ENCODE measurements around the gene SSBP4. TPM values are rescaled to one million over a fixed set of nuclear protein-coding genes. Genes with fewer than 3 reads are reported as not detected.
A peak's percentile ranks its signal among the peaks of the same experiment; 100 is the strongest.
"Not testable (repeated sequence)": the region's sequence is repeated elsewhere in the genome, so short reads cannot be mapped to it uniquely, and the experiment has no call there.

The SSBP4 gene
- polyA plus RNA-seq, 2 of the 4 experiments (the other 2 are of a cell fraction) = 6.9 to 43.2 TPM

DNA sequence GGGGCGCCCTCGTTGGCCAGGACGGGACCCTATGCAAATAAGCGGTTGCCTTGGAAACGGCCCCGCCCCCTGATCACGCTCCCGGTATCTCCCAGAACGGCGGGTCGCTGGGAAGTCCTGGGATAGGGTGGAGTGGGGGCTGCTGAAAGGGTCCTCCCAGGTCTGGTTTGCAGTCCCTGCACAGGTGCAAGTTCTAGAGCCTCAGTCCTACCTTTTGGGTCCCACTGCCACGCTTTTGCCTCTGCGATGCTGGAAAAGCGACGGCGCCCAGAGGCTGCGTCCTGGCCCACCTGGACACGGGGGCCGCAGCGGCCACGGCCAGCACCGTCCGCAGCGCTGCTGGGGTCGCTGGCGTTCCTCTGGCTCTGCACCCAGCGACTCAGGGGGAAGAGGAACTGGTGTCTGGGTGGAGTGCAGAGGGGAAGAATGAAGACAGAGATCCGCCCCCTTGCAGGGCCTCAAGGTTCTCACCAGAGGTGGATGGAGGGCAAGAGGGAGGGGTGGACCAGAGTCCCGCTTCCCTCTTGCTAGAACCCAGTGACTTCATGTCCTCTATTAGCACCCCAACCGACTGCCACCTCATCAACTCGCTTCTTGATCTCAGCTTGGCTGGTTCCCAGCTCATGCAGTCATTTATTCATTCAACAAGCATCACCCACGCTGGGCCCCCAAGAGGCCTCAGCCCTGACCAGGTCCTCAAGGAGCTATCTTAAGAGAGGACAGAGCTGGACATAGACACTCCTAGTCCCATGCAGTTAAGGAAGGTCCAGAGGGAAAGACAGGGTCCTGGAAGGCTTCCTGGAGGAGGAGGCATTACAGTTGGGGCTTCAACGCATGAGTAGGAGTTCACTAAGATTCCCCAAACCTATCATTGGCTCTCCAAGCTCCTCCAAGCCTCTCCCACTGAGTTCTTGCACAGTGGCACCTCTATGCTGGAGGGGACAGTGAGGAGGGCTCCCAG lies 21.7 kb upstream of the SSBP4 start, which contains the start of gene LRRC25:
LRRC25 (minus strand) TSS at position 381 of the 961 bp plus-strand sequence. CDS start 659 bp downstream, outside the sequence.
- H3K27ac ChIP-seq = peak within 1 kb of the TSS in 1 of 2 experiments; percentile 91; a peak in 3 of 6 replicates
- FAIRE-seq (no peak), DNase-seq (ENCODE audit: low read depth in 1 of 2, low spot score in 1 of 2) (no peak), ATAC-seq (no peak)
- WGBS (ENCODE audit: missing lambda C conversion rate) = 67% methylated on average over 26 of the region's 33 CpGs
- no peak within 1 kb of the TSS for H3K4me3 ChIP-seq
- ChIA-PET POLR2A (no interaction called here), CTCF (interaction anchor here (1.2 to 7.5 kb wide), 5 partner anchors 10 to 64 kb away, joined by 3 to 85 read pairs (median 8); no protein-coding TSS in a partner anchor)
- H3K4me1 ChIP-seq = peaks cover 31% of the 10 kb centered on the region
- TF ChIP-seq CBX8 (IDR thresholded peaks at IDR 0.05) (no peak), ZFP36 (IDR thresholded peaks at IDR 0.05; ENCODE audit: borderline replicate concordance, partially characterized antibody) (peak; percentile 92), RNF2 (IDR thresholded peaks at IDR 0.05; ENCODE audit: borderline replicate concordance, low read depth) (no peak), MAFK (IDR thresholded peaks at IDR 0.05; ENCODE audit: partially characterized antibody) (no peak)
- TF ChIP-seq, protein P1, sequence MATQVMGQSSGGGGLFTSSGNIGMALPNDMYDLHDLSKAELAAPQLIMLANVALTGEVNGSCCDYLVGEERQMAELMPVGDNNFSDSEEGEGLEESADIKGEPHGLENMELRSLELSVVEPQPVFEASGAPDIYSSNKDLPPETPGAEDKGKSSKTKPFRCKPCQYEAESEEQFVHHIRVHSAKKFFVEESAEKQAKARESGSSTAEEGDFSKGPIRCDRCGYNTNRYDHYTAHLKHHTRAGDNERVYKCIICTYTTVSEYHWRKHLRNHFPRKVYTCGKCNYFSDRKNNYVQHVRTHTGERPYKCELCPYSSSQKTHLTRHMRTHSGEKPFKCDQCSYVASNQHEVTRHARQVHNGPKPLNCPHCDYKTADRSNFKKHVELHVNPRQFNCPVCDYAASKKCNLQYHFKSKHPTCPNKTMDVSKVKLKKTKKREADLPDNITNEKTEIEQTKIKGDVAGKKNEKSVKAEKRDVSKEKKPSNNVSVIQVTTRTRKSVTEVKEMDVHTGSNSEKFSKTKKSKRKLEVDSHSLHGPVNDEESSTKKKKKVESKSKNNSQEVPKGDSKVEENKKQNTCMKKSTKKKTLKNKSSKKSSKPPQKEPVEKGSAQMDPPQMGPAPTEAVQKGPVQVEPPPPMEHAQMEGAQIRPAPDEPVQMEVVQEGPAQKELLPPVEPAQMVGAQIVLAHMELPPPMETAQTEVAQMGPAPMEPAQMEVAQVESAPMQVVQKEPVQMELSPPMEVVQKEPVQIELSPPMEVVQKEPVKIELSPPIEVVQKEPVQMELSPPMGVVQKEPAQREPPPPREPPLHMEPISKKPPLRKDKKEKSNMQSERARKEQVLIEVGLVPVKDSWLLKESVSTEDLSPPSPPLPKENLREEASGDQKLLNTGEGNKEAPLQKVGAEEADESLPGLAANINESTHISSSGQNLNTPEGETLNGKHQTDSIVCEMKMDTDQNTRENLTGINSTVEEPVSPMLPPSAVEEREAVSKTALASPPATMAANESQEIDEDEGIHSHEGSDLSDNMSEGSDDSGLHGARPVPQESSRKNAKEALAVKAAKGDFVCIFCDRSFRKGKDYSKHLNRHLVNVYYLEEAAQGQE (IDR thresholded peaks at IDR 0.05) = no peak
- TF ChIP-seq, protein P2, sequence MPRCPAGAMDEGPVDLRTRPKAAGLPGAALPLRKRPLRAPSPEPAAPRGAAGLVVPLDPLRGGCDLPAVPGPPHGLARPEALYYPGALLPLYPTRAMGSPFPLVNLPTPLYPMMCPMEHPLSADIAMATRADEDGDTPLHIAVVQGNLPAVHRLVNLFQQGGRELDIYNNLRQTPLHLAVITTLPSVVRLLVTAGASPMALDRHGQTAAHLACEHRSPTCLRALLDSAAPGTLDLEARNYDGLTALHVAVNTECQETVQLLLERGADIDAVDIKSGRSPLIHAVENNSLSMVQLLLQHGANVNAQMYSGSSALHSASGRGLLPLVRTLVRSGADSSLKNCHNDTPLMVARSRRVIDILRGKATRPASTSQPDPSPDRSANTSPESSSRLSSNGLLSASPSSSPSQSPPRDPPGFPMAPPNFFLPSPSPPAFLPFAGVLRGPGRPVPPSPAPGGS (IDR thresholded peaks at IDR 0.05) = no peak
- no peaks in the 10 kb centered on the region for H3K9me3 ChIP-seq
- no peak within 1 kb of the TSS for H3K4me2 ChIP-seq

DNA sequence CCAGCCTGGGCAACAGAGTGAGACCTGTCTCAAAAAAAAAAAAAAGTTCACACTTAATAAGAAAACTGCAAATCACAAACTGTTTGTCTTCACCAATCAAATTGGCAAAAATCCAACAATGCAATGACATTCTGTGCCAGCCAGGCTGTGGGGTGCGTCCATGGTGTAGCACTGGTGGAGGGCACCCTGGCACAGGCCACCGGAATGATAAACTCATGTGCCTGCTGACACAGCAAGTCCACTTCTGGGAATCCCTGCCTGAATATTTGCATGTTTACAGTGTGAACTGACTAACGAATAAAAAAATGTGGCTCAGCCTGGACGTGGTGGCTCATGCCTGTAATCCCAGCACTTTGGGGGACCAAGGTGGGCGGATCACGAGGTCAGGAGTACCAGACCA lies 20.2 kb upstream of the SSBP4 start:
- TF ChIP-seq MAFK (IDR thresholded peaks at IDR 0.05; ENCODE audit: partially characterized antibody) (peak; percentile 73), SMC3 (IDR thresholded peaks at IDR 0.05) (no peak)
- ChIA-PET POLR2A (no interaction called here), CTCF (interaction anchor here (2.1 to 7.5 kb wide), 3 partner anchors 11 to 50 kb away, joined by 17 to 85 read pairs (median 21); no protein-coding TSS in a partner anchor)
- no peak for FAIRE-seq
- Histone ChIP-seq H3K4me3 (no peak overlapping the region), H3K4me1 (peaks cover 39% of the 10 kb centered on the region), H3K4me2 (peak overlapping the region; percentile 1; the same call in 1 of the 3 replicates), H3K27ac (peak overlapping the region in 1 of 2 experiments; percentile 91; a peak in 3 of 6 replicates), H3K9me3 (no peaks in the 10 kb centered on the region)
- 24% methylated on average over 3 of the region's 6 CpGs for WGBS (ENCODE audit: missing lambda C conversion rate)
- peak in 1 of 2 experiments; percentile 38 for DNase-seq (ENCODE audit: low read depth in 1 of 2, low spot score in 1 of 2)
- ATAC-seq = no peak

DNA sequence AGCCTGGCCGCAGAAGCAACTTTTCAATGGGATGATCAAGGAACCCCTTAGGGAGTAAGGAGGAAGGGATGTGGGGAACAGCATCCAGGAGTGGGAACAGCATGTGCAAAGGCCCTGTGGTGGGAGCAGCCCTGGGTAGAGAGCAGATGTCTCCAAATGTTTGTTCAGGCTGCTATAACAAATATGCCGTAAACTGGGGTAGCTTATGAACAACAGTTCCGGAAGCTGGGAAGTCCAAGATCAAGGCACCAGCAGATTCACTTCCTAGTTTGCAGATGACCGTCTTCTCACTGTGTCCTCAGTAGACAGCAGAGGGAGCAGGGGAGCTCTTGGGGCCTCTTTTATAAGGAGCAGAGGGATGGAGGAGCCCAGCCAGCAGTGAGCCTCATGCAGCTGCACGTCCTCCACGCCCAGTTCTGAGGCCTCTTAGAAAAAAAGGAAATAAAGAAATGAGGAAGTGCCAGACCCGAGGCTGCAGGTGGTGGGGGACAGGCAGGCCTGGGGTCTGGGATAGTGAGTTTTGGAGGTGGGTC lies 17.6 kb upstream of the SSBP4 start:
- peak overlapping the region; percentile 83 to 91 for H3K27ac ChIP-seq
- no peak overlapping the region for H3K4me3 ChIP-seq

DNA sequence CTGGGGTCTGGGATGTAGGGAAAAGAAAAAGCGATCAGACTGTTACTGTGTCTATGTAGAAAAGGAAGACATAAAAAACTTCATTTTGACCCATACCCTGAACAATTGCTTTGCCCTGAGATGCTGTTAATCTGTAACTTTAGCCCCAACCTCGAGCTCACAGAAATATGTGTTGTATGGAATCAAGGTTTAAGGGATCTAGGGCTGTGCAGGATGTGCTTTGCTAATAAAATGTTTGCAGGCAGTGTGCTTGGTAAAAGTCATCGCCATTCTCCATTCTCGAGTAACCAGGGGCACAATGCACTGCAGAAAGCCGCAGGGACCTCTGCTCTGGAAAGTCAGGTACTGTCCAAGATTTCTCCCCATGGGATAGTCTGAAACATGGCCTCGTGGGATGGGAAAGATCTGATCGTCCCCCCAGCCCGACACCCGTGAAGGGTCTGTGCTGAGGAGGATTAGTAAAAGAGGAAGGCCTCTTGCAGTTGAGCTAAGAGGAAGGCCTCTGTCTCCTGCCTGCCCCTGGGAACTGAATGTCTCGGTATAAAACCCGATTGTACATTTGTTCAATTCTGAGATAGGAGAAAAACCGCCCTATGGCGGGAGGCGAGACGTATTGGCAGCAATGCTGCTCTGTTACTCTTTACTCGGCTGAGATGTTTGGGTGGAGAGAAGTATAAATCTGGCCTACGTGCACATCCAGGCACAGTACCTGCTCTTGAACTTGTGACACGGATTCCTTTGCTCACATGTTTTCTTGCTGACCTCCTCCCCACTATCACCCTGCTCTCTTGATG lies 16.5 kb upstream of the SSBP4 start:
- H3K9me3 ChIP-seq; DNase-seq (ENCODE audit: low read depth in 1 of 2, low spot score in 1 of 2); POLR2A ChIA-PET; FAIRE-seq; H3K4me3 ChIP-seq; ATAC-seq: not testable (repeated sequence)
- H3K4me2 ChIP-seq = peak overlapping the region; percentile 71
- peak overlapping the region; percentile 83 to 91 for H3K27ac ChIP-seq
- peaks cover 39% of the 10 kb centered on the region for H3K4me1 ChIP-seq
- WGBS (ENCODE audit: missing lambda C conversion rate) = 59% methylated on average over 18 of the region's 18 CpGs
- CTCF ChIA-PET = interaction anchor here (0.9 to 7.5 kb wide), 5 partner anchors 10 to 123 kb away, joined by 3 to 85 read pairs (median 6); no protein-coding TSS in a partner anchor

More for the DNA sequence above, 17.6 kb upstream of the SSBP4 start:
- FAIRE-seq (no peak), DNase-seq (ENCODE audit: low read depth in 1 of 2, low spot score in 1 of 2) (peak in 1 of 2 experiments; percentile 85), ATAC-seq (peak; percentile 91 to 94)
- TF ChIP-seq SMC3 (IDR thresholded peaks at IDR 0.05) = peak; percentile 39; the same call in 2 of the 3 replicates
- no peak for TF ChIP-seq KDM5A (IDR thresholded peaks at IDR 0.05)
- peak; percentile 29 to 34; a peak in 3 of 5 replicates for TF ChIP-seq RAD21 (conservative IDR thresholded peaks at IDR 0.05 in 1 of 2, IDR thresholded peaks at IDR 0.05 in 1 of 2)
- TF ChIP-seq, protein P3, sequence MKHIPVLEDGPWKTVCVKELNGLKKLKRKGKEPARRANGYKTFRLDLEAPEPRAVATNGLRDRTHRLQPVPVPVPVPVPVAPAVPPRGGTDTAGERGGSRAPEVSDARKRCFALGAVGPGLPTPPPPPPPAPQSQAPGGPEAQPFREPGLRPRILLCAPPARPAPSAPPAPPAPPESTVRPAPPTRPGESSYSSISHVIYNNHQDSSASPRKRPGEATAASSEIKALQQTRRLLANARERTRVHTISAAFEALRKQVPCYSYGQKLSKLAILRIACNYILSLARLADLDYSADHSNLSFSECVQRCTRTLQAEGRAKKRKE (CRISPR knock-in tag; IDR thresholded peaks at IDR 0.05; ENCODE audit: low read depth) = no peak
- TF ChIP-seq HEYL (CRISPR knock-in tag; IDR thresholded peaks at IDR 0.05) = no peak
- TF ChIP-seq TFCP2L1 (CRISPR knock-in tag; IDR thresholded peaks at IDR 0.05) = no peak
- TF ChIP-seq CHD4 (IDR thresholded peaks at IDR 0.05; ENCODE audit: borderline replicate concordance) = peak; percentile 69; the same call in 1 of the 2 replicates
- no peak for TF ChIP-seq RNF2 (IDR thresholded peaks at IDR 0.05; ENCODE audit: borderline replicate concordance, low read depth)
- peak; percentile 84 for TF ChIP-seq KDM1A (IDR thresholded peaks at IDR 0.05; ENCODE audit: low read depth)
- TF ChIP-seq, protein P4, sequence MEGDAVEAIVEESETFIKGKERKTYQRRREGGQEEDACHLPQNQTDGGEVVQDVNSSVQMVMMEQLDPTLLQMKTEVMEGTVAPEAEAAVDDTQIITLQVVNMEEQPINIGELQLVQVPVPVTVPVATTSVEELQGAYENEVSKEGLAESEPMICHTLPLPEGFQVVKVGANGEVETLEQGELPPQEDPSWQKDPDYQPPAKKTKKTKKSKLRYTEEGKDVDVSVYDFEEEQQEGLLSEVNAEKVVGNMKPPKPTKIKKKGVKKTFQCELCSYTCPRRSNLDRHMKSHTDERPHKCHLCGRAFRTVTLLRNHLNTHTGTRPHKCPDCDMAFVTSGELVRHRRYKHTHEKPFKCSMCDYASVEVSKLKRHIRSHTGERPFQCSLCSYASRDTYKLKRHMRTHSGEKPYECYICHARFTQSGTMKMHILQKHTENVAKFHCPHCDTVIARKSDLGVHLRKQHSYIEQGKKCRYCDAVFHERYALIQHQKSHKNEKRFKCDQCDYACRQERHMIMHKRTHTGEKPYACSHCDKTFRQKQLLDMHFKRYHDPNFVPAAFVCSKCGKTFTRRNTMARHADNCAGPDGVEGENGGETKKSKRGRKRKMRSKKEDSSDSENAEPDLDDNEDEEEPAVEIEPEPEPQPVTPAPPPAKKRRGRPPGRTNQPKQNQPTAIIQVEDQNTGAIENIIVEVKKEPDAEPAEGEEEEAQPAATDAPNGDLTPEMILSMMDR (IDR thresholded peaks at IDR 0.05) = peak; percentile 45
- no peak for TF ChIP-seq HOXB5 (CRISPR knock-in tag; IDR thresholded peaks at IDR 0.05)
- no peak for TF ChIP-seq RCOR1 (IDR thresholded peaks at IDR 0.05; ENCODE audit: low read depth, low read length)
- Histone ChIP-seq H3K4me2 (peak overlapping the region; percentile 71), H3K4me1 (peaks cover 39% of the 10 kb centered on the region), H3K9me3 (no peaks in the 10 kb centered on the region)
- POLR2A ChIA-PET = interaction anchor here (0.9 to 2.7 kb wide), 4 partner anchors 11 to 16 kb away, joined by 3 to 10 read pairs (median 6); partner anchors contain the start of gene GDF15
- 24% methylated on average over 7 of the region's 7 CpGs for WGBS (ENCODE audit: missing lambda C conversion rate)
- CTCF ChIA-PET = interaction anchor here (0.6 to 7.5 kb wide), 11 partner anchors 11 to 153 kb away, joined by 3 to 85 read pairs (median 4); partner anchors contain the start of gene SSBP4
